Natural killer cell treated with Interleukin-12 subunit alpha and Interleukin-12 subunit beta and Interleukin-15 and Interleukin-18, amount 100 ng/mL, for 72 hours (primary cell): Measurements from ENCODE around the gene KRT79. TPM values are rescaled to one million over a fixed set of nuclear protein-coding genes. Genes with fewer than 3 reads are reported as not detected.

Experiments
- total RNA-seq, 2 donors: library from RNA; stranded (reverse); gene quantifications; one replicate each; pipeline ENCODE4 v1.2.3, GENCODE V29; 2022

The KRT79 gene
- total RNA-seq, 2 donors from 2014 or later = not detected

Other genes with a start within 250 kb of the KRT79 start
- under 1 TPM in 1 of 2 donors, not detected in 1; 0.43 TPM for gene KRT72, start 232.8 kb downstream of the KRT79 start, total RNA-seq
- under 1 TPM in 1 of 2 donors, not detected in 1; 0.52 TPM for gene KRT73, start 215.8 kb downstream of the KRT79 start, total RNA-seq
- not detected for gene KRT2, start 182.1 kb downstream of the KRT79 start, total RNA-seq
- gene KRT1, start 153.9 kb downstream of the KRT79 start, total RNA-seq = not detected
- gene KRT77, start 130.8 kb downstream of the KRT79 start, total RNA-seq = not detected
- gene KRT76, start 57.0 kb downstream of the KRT79 start, total RNA-seq = not detected
- not detected for gene KRT3, start 38.2 kb downstream of the KRT79 start, total RNA-seq
- gene KRT4, start 20.2 kb downstream of the KRT79 start, total RNA-seq = not detected
- gene KRT78, start 14.7 kb upstream of the KRT79 start, total RNA-seq = not detected
- under 1 TPM in 1 of 2 donors, not detected in 1; 0.33 TPM for gene KRT8, start 70.8 kb upstream of the KRT79 start, total RNA-seq
- under 1 TPM; 0.67 to 0.74 TPM for gene KRT18, start 114.8 kb upstream of the KRT79 start, total RNA-seq
- gene EIF4B, start 172.1 kb upstream of the KRT79 start, total RNA-seq = 100 to 1,000 TPM; 340 to 372 TPM
- 1 to 10 TPM; 2.4 to 2.8 TPM for gene TNS2, start 215.8 kb upstream of the KRT79 start, total RNA-seq
- gene SPRYD3, start 245.1 kb upstream of the KRT79 start, total RNA-seq = 10 to 100 TPM; 56.5 to 60.3 TPM